ENCODE data around the gene CLDN15.
"Not testable (repeated sequence)": the region's sequence is repeated elsewhere in the genome, so short reads cannot be mapped to it uniquely, and the experiment has no call there.

- not testable (repeated sequence) for TF ChIP-seq POLR2A, CTCF, POLR2AphosphoS5 (IDR thresholded peaks at IDR 0.05)
Measured at GRCh38 chr7:101253199-101253598, 15.6 kb upstream of the CLDN15 start.

Data from prostate gland (tissue), 2 donors.